GM19240 (cell line): ENCODE data around the gene LSM7.

Experiments
- DNase-seq: peaks from one replicate; pipeline ENCODE4 v3.0.0; 2011; ENCODE audit warnings: low spot score; ENCODE audit not compliant: insufficient read length

The LSM7 gene

DNA sequence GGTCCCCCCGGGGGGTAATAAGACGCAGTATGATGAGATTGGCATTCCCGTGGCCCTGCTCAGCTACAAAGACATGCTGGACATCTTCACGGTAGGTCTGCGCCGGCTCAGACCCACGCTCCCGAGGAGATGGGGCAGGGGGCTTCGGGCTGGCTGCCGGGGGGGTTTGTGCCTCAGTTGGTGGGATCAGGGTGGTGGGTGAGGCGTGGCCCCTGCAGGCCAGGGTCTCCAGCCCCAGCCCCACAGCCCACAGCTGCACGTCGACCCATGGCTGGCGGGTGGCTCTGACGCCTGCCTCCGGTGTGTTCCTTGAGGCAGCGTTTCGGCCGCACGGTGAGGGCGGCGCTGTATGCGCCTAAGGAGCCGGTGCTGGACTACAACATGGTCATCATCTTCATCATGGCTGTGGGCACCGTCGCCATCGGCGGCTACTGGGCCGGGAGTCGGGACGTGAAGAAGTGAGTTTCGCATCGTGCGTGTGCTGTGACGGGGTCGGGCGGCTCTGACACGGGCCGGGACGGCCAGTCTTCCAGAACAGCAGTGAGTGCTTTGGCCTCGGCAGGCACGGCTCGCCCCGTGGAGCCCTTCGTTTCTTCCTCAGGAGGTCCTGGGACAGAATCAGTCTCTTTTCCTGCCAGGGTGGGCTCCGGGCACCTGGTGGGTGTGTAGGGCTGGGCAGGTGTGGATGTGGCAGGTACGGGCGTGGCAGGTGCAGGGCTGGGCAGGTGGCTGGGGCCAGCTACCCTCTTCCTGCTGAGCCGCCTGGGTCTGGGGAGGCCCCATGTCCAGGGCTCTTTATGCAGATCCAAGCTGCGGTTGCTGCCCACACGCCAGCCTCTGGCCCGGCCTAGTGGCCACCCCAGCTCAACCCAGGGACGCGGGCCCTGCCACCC, 10.6 kb upstream of the LSM7 start:
- DNase-seq: no peak

GRCh38 chr19:2338055-2338615, 9.7 kb upstream of the LSM7 start:
- DNase-seq: no peak

GRCh38 chr19:2337329-2337707, 8.9 kb upstream of the LSM7 start:
- DNase-seq: no peak

GRCh38 chr19:2336528-2337328, 8.3 kb upstream of the LSM7 start:
- no peak for DNase-seq

GRCh38 chr19:2335848-2336247, 7.5 kb upstream of the LSM7 start:
- DNase-seq: no peak

DNA sequence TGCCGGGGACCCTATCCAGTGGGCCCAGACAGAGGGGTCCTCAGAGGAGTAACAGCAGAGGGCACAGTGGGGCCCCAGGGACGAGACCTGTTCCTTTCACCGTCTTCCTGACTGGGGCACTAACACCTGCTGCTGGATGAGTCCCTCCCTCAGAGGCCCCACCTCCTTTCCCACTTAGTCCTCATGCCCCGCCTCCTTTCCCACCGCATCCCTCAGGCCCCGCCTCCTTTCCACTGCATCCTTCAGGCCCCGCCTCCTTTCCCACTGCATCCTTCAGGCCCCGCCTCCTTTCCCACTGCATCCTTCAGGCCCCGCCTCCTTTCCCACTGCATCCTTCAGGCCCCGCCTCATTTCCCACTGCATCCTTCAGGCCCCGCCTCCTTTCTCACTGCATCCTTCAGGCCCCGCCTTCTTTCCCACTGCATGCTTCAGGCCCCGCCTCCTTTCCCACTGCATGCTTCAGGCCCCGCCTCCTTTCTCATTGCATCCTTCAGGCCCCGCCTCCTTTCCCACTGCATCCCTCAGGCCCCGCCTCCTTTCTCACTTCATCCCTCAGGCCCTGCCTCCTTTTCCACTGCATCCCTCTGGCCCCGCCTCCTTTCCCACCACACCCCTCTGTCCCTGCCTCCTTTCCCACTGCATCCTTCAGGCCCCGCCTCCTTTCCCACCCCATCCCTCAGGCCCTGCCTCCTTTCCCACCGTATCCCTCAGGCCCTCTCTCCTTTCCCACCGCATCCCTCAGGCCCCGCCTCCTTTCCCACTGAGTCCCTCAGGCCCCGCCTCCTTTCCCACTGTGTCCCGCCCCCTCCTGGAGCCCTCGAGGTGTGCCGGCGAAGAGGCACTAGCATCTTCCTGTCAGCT, 6.8 kb upstream of the LSM7 start:
- no peak for DNase-seq

DNA sequence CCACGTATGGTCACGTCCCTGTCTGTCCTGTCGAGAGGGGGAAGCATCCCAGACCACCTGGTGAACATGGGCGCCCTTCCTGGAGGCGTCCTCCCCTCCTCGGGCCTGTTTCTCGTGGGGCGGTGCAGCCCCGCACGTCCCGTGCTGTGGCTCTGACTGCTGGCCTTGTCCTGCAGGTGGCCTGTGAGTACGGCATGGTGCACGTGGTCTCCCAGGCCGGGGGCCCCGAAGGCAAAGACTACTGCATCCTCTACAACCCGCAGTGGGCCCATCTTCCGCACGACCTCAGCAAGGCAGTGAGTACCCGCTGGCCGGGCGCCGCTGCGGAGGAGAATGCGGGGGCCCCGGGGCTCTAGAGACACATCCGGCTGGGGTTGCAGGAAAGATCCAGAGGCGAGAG, 6.0 kb upstream of the LSM7 start:
- DNase-seq: no peak

DNA sequence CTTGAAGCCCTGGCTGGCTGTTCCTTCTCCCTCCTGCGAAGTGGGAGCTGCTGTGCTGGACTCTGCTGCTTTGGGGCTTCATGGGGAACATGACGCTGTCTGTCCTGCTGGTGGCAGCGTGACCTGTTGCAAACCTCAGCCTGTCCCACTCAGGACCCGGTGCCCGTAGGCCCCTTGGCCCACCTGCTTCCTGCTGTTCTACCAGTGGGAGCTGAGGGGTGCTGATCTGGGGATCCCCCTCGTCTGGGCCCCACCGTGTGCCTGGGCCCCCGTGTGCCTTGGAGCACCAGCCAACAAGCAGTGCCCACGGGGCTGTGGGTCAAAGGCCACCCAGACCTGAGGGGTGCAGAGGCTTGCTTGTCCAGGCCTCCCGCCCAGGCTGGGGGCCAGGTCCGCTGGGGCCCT, 5.4 kb upstream of the LSM7 start:
- DNase-seq: no peak

- DNase-seq: no peak
Measured at GRCh38 chr19:2333027-2333806, 4.8 kb upstream of the LSM7 start.

DNA sequence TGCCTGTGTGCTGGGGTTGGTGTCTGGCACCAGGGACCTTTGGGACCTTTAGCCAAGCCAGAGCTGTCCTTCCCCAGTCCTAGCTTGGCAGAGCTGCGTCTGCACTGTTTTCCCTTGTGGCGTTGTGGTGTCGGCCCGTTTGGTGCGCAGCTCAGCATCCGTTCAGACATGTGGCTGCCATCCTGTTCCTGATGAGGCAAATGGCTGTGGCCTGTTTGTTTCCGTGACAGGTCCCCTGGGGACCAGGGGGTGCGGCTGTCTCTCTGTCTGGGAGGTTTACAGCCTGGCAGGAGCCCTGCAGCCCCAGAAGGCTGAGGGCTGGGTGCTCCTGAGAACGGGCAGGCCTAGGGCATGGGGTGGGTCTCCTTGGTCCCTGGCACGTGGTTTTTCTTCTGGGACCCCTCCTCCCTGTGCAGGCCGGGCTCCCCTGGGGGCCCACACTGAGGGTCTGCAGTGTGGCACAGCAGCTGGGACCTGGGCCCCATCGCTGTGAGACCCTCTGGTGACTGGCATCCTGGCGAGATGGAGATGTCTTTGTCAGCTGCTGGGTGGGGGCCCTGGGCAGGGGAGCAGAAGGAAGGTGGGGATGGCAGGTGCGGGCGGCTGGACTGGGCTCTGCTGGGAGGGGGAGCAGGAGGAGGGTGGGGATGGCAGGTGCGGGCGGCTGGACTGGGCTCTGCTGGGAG, 4.1 kb upstream of the LSM7 start:
- peak; percentile 65 for DNase-seq

GRCh38 chr19:2331601-2332246, 3.3 kb upstream of the LSM7 start:
- no peak for DNase-seq

- DNase-seq: no peak
Measured at GRCh38 chr19:2330632-2331284, 2.4 kb upstream of the LSM7 start.

GRCh38 chr19:2330255-2330631, 1.9 kb upstream of the LSM7 start:
- no peak for DNase-seq

- DNase-seq: no peak
Measured at GRCh38 chr19:2329501-2329916, 1.1 kb upstream of the LSM7 start.

GRCh38 chr19:2329149-2329478, 728 bp upstream of the LSM7 start:
- no peak for DNase-seq

GRCh38 chr19:2327773-2328400, 499 bp downstream of the LSM7 start:
- DNase-seq: peak; percentile 66

- DNase-seq: no peak
Measured at GRCh38 chr19:2326699-2327360, 1.6 kb downstream of the LSM7 start.
